ENCODE results near the gene MYO7B. TPM values are rescaled to one million over a fixed set of nuclear protein-coding genes. Genes with fewer than 3 reads are reported as not detected.
A peak's percentile ranks its signal among the peaks of the same experiment; 100 is the strongest.

Gene MYO7B
- total RNA-seq, 1 donor from 2014 or later = not detected

GRCh38 chr2:127596311-127597045 is 61.0 kb downstream of the MYO7B start:
- no peak for FAIRE-seq
- no peak for DNase-seq (ENCODE audit: low read depth)
- no peaks in the 10 kb centered on the region for H3K27me3 ChIP-seq (ENCODE audit: control insufficient read depth, insufficient read depth, low read length)
- no peaks in the 10 kb centered on the region for H3K36me3 ChIP-seq (ENCODE audit: control insufficient read depth, insufficient read depth, low read length)
- TF ChIP-seq CTCF (IDR thresholded peaks at IDR 0.05; ENCODE audit: insufficient read depth, low read length, severe bottlenecking) = no peak
- no peak overlapping the region for H3K4me3 ChIP-seq (ENCODE audit: low read depth, low read length)

- Histone ChIP-seq H3K4me3 (ENCODE audit: low read depth, low read length) (no peak overlapping the region), H3K27me3 (ENCODE audit: control insufficient read depth, insufficient read depth, low read length) (no peaks in the 10 kb centered on the region), H3K36me3 (ENCODE audit: control insufficient read depth, insufficient read depth, low read length) (no peaks in the 10 kb centered on the region)
- TF ChIP-seq CTCF (IDR thresholded peaks at IDR 0.05; ENCODE audit: insufficient read depth, low read length, severe bottlenecking) = no peak
- FAIRE-seq (no peak), DNase-seq (ENCODE audit: low read depth) (no peak)
These were observed 61.8 kb downstream of the MYO7B start for GRCh38 chr2:127597046-127597983.

- no peaks in the 10 kb centered on the region for H3K27me3 ChIP-seq (ENCODE audit: control insufficient read depth, insufficient read depth, low read length)
- FAIRE-seq (no peak), DNase-seq (ENCODE audit: low read depth) (peak; percentile 19)
- H3K4me3 ChIP-seq (ENCODE audit: low read depth, low read length) = no peak overlapping the region
- TF ChIP-seq CTCF (IDR thresholded peaks at IDR 0.05; ENCODE audit: insufficient read depth, low read length, severe bottlenecking) = no peak
- H3K36me3 ChIP-seq (ENCODE audit: control insufficient read depth, insufficient read depth, low read length) = no peaks in the 10 kb centered on the region
These were observed 62.5 kb downstream of the MYO7B start for GRCh38 chr2:127597984-127598380.

DNA sequence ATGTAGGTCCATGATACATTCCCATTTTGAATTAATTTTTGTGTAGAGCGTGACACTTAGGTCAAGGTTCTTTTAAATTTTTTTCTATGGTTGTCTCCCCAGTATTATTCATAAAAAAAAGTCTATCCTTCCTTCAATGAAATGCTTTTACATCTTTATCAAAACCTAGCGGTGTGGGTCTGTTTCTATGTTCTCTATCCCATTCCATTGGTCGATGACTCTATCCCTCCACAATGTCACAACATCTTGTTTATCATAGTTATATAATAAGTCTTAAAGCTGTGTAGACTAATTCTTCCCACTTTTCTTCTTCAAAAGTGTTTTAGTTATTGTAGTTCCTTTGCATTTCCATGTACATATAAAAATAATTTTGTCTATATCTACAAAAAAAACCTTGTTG is 63.2 kb downstream of the MYO7B start:
- Histone ChIP-seq H3K4me3 (ENCODE audit: low read depth, low read length) (no peak overlapping the region), H3K27me3 (ENCODE audit: control insufficient read depth, insufficient read depth, low read length) (no peaks in the 10 kb centered on the region), H3K36me3 (ENCODE audit: control insufficient read depth, insufficient read depth, low read length) (no peaks in the 10 kb centered on the region)
- TF ChIP-seq CTCF (IDR thresholded peaks at IDR 0.05; ENCODE audit: insufficient read depth, low read length, severe bottlenecking) = no peak
- FAIRE-seq = no peak
- DNase-seq (ENCODE audit: low read depth) = no peak

DNA sequence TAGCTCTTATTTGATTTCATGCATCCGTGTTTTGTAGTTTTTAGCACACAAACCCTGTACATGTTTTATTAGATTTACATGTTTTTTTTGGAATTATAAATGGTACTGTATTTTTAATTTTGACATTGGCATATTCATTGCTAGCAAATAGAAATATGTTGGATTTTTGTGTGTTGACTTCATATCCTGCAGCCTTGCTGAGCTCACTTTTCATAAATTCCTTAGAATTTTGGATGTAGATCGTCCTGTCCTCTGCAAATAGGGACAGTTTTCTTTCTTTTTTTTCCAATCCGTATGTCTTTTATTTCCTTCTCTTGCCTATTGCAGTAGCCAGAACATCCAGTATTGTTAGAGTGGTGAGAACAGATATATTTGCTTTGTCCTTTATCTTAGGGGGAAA is 63.7 kb downstream of the MYO7B start:
- H3K27me3 ChIP-seq (ENCODE audit: control insufficient read depth, insufficient read depth, low read length) = no peaks in the 10 kb centered on the region
- TF ChIP-seq CTCF (IDR thresholded peaks at IDR 0.05; ENCODE audit: insufficient read depth, low read length, severe bottlenecking) = no peak
- H3K36me3 ChIP-seq (ENCODE audit: control insufficient read depth, insufficient read depth, low read length) = no peaks in the 10 kb centered on the region
- FAIRE-seq (no peak), DNase-seq (ENCODE audit: low read depth) (no peak)
- no peak overlapping the region for H3K4me3 ChIP-seq (ENCODE audit: low read depth, low read length)
